Measurements from ENCODE around the gene PCSK5.
"Not testable (repeated sequence)": the region's sequence is repeated elsewhere in the genome, so short reads cannot be mapped to it uniquely, and the experiment has no call there.

The PCSK5 gene

DNA sequence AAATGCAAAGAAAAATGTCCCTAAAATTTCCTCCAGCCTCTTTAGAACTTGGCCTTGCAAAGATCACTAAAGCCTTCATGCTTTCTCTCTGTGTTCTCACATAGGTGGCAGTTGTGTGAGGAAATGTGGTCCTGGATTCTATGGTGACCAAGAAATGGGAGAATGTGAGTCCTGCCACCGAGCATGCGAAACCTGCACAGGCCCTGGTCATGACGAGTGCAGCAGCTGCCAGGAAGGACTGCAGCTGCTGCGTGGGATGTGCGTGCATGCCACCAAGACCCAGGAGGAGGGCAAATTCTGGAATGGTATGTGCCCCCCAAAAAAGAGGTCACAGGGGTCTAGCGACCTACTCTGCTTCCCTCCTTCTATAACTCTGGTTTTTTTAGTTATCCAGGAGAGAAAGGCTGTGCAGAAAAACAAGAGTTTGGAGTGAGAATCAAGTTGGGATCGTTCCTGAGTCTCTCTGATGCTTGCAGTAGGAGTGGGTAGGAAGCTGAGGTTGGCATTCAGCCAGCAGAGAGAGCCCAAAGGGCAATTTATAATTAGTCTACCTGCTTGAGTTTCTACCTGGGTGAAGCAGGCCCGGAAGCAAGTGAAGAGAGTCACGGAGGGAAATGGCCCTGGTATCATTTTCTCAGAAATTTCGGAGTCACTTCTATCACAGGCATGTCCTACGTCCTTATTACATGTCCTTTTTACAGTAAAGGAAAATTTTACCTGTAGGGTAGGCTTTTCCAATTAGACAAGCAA is 406.3 kb downstream of the PCSK5 start:
- H3K4me3 ChIP-seq (replicated peaks; ENCODE audit: low read depth, low read length) = no peak overlapping the region; the same call in 1 of the 2 replicates
- DNase-seq (ENCODE audit: extremely low read depth, low read depth) = no peak
- TF ChIP-seq, protein P1, sequence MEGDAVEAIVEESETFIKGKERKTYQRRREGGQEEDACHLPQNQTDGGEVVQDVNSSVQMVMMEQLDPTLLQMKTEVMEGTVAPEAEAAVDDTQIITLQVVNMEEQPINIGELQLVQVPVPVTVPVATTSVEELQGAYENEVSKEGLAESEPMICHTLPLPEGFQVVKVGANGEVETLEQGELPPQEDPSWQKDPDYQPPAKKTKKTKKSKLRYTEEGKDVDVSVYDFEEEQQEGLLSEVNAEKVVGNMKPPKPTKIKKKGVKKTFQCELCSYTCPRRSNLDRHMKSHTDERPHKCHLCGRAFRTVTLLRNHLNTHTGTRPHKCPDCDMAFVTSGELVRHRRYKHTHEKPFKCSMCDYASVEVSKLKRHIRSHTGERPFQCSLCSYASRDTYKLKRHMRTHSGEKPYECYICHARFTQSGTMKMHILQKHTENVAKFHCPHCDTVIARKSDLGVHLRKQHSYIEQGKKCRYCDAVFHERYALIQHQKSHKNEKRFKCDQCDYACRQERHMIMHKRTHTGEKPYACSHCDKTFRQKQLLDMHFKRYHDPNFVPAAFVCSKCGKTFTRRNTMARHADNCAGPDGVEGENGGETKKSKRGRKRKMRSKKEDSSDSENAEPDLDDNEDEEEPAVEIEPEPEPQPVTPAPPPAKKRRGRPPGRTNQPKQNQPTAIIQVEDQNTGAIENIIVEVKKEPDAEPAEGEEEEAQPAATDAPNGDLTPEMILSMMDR (IDR thresholded peaks at IDR 0.05; ENCODE audit: low read depth, low read length, missing control alignments) = no peak

DNA sequence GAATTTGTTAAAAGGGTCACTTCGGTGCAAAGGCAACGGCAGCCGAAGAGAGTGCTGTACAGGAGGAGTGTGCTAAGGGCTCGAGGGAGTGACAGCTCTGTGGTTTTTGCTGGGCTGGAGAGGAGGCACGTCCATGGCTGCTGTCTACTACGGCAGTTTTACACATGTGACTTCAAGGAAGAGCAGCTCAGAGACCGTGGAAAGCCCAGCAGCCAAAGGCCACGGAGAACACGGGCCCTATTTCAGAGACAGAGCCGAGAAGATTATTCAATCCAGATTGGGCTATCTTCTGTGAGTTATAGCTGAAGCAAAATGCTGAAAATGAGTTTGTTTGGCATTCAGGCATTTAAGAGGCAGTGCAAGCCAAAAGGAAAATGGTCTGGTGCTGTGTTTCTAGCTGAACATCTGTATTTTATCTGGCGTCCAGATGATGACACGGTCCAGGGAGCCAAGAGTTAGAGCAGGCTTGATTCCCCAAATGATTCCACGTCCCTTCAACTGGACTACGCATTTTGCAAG is 407.3 kb downstream of the PCSK5 start:
- peak; percentile 65 for DNase-seq (ENCODE audit: extremely low read depth, low read depth)
- TF ChIP-seq, protein P1 (IDR thresholded peaks at IDR 0.05; ENCODE audit: low read depth, low read length, missing control alignments) = no peak
- H3K4me3 ChIP-seq (replicated peaks; ENCODE audit: low read depth, low read length) = 0 out of 2 replicates have a peak overlapping the region, but pooled peaks have one; percentile 10

DNA sequence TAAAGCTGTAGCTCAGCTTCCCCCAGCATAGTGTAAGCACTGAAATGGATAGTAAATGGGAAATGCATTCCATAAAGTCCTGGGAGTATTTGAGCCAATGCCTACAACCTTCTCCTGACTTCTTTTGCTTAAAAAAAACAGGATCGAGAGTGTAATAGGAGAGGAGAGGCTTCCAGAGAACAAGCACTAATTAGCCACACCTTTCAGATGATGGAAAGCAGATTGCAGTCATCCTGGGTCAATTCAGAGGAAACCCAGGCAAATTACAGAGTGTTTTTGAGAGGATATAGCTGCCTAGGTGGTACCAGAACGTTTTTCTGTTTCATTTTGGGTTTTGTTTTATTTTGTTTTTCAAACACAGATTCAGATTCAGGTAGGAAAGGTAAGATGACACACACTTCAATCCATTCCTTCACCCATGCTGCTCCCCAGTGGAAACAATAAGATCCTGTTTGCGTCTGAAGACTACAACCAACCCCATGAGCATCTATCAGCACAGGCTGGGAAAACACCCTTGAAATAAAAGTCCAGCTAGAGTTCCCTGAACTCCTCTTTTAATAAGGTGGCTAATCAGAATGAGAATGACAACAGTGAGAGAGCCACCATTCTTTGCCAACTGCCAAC is 408.2 kb downstream of the PCSK5 start:
- no peak for DNase-seq (ENCODE audit: extremely low read depth, low read depth)
- no peak overlapping the region for H3K4me3 ChIP-seq (replicated peaks; ENCODE audit: low read depth, low read length)
- TF ChIP-seq, protein P1 (IDR thresholded peaks at IDR 0.05; ENCODE audit: low read depth, low read length, missing control alignments) = no peak

DNA sequence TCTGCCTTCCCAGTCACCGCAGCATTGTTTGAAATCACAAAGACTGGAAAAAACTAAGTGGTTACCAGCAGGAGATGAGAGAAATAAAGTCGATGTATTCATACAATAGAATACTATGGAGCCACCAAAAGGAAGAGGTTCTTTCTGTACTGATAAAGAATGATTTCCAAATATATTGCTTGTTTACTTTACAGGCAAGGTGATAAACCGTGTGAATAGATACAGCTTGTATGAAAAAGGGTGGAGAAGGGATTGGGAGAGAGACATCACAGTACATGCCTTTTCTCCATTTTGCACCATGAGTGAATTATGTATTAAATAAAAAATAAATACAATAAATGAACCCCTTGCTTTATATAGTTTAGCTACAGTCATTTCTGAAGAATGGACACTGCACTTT is 412.1 kb downstream of the PCSK5 start:
- TF ChIP-seq, protein P1 (IDR thresholded peaks at IDR 0.05; ENCODE audit: low read depth, low read length, missing control alignments) = no peak
- H3K4me3 ChIP-seq (replicated peaks; ENCODE audit: low read depth, low read length) = no peak overlapping the region
- DNase-seq (ENCODE audit: extremely low read depth, low read depth) = no peak

DNA sequence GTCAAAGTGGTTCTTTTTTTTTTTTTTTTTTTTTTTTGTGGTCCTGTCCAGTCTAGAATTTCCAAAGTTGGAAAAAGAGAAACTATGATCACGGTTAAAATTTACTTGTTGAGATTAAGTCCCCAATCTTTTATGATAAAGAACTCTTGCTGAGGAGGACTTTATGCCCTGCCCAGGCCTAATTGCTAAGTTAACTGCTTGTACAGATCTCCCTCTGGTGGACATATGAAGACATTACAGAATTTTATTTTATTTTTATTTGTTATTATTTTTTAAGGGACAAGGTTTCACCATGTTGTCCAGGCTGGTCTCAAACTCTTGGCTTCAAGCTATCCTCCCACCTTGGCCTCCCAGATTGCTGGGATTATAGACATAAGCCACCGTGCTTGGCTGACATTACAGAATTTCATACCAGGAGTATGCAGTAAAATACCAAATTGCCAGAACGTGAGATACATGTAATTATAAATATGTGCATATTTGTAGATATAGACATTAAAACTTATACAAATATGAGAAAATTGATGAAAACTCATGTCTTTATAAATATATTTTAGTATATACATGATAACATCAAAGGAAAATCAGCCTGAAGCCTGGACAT is 412.6 kb downstream of the PCSK5 start:
- no peak for DNase-seq (ENCODE audit: extremely low read depth, low read depth)
- no peak overlapping the region for H3K4me3 ChIP-seq (replicated peaks; ENCODE audit: low read depth, low read length)
- TF ChIP-seq, protein P1 (IDR thresholded peaks at IDR 0.05; ENCODE audit: low read depth, low read length, missing control alignments) = peak; percentile 34

DNA sequence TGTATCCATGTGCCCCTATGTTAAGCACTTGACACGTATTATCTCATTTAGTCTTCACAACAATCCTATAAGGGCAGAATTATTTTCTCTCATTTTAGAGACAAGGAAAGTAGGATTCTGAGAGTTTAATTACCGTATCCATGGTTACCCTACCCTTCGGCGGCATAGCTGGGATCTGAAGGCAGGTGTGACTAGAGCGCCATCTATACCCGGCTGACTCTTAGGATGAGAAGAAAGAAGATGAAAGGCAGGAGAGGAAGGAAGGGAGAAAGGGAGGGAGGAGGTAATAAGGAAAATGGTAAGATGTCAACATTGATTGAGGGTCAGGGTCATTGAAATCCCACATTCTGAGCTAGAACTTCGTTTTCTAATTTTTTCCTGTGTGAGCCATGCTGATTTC is 416.6 kb downstream of the PCSK5 start:
- H3K4me3 ChIP-seq (replicated peaks; ENCODE audit: low read depth, low read length); DNase-seq (ENCODE audit: extremely low read depth, low read depth): not testable (repeated sequence)

DNA sequence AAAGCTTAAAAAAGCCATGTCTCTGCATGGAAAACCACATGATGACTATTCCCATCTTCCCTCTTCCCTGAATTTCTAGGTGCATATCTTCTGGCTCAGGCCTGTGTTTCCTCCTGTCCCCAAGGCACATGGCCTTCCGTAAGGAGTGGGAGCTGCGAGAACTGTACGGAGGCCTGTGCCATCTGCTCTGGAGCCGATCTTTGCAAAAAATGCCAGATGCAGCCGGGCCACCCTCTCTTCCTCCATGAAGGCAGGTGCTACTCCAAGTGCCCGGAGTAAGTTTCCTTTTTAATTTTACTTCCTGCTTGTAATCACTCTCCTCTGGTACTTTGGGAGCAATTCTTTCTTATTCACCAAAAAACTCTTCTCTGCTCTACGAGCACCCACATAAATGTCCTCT is 420.1 kb downstream of the PCSK5 start:
- TF ChIP-seq, protein P1 (IDR thresholded peaks at IDR 0.05; ENCODE audit: low read depth, low read length, missing control alignments) = no peak
- no peak overlapping the region for H3K4me3 ChIP-seq (replicated peaks; ENCODE audit: low read depth, low read length)
- no peak for DNase-seq (ENCODE audit: extremely low read depth, low read depth)

Data from HFF-Myc (cell line).